HCT116 (cell line): ENCODE results near the gene MIEF1. TPM values are rescaled to one million over a fixed set of nuclear protein-coding genes. Genes with fewer than 3 reads are reported as not detected.

Experiments used
- ATAC-seq: fragments of 200-7000 bp; cut with Tn5 transposase; 2 replicates; pipeline ENCODE4 v1.9.1; 2020; ENCODE audit warnings: mild to moderate bottlenecking, moderate library complexity
- BruUV-seq: library from RNA; stranded (reverse); fragments of 400-500 nt; replicated peaks from 2 replicates; lab custom pipeline; 2021; lab: Mats Ljungman, UMichigan
- CTCF ChIA-PET: fragments of 300-600 bp; sonication (Branson Sonifier 250); formaldehyde crosslinking; loops from one replicate; lab custom pipeline; 2021; ENCODE audit warnings: antibody characterized with exemption; lab: Charles Lee
- POLR2A ChIA-PET: fragments of 300-600, 350-600 bp; sonication (Branson Sonifier 250); formaldehyde crosslinking; loops from one replicate; lab custom pipeline; 2021; ENCODE audit warnings: antibody characterized with exemption; lab: Charles Lee
- RAD21 ChIA-PET, 2 experiments: fragments of 300-600 bp; sonication (Branson Sonifier 250); formaldehyde crosslinking; loops; one replicate each; lab custom pipeline; 2023; ENCODE audit warnings: low total read pairs in 2 of 2; ENCODE audit not compliant: uncharacterized antibody in 2 of 2, unreplicated experiment in 2 of 2, low non-redundant PET in 1 of 2; lab: Charles Lee
- DNase-seq: peaks from one replicate; pipeline ENCODE4 v3.0.0-alpha.2; 2010; ENCODE audit warnings: low read depth, low spot score
- H2AFZ ChIP-seq: fragments of 200-600 bp; shearing (Covaris generic), sonication (generic); 2 replicates; pipeline ENCODE4 v1.6.1; 2017; ENCODE audit warnings: low read depth, mixed run types, mixed read lengths, antibody characterized with exemption, low read length; ENCODE audit not compliant: poor library complexity, severe bottlenecking
- H3K27ac ChIP-seq: 2 replicates; pipeline ENCODE4 v1.5.1; 2012; ENCODE audit warnings: low read depth, low read length
- H3K27me3 ChIP-seq: fragments of 200-600 bp; sonication (generic); 2 replicates; pipeline ENCODE4 v1.6.1; 2016; ENCODE audit warnings: mixed run types, low read length, mixed read lengths; ENCODE audit not compliant: insufficient read depth
- H3K36me3 ChIP-seq, 2 experiments: fragments of 200-500 bp in 1 of 2; fragments of 200-600 bp in 1 of 2; sonication (Bioruptor generic) in 1 of 2; sonication (generic) in 1 of 2; 2 replicates each; pipeline versions ENCODE4 v1.5.1 to v1.6.1; 2014 to 2016; ENCODE audit warnings: low read length in 2 of 2, inconsistent platforms in 1 of 2, mixed read lengths in 1 of 2, mixed run types in 1 of 2; ENCODE audit not compliant: insufficient read depth in 2 of 2, control insufficient read depth in 1 of 2
- H3K4me1 ChIP-seq, 2 experiments: fragments of 200-600 bp in 1 of 2; sonication (generic) in 1 of 2; 2 replicates each; pipeline versions ENCODE4 v1.5.1 to v1.6.1; 2012 to 2017; ENCODE audit warnings: low read length in 2 of 2, inconsistent platforms in 1 of 2, mild to moderate bottlenecking in 1 of 2, mixed read lengths in 1 of 2, mixed run types in 1 of 2, moderate library complexity in 1 of 2; ENCODE audit not compliant: insufficient read depth in 2 of 2, control insufficient read depth in 1 of 2
- H3K4me2 ChIP-seq: fragments of 200-600 bp; sonication (generic); 2 replicates; pipeline ENCODE4 v1.6.1; 2017; ENCODE audit warnings: mixed run types, low read length, mixed read lengths
- H3K4me3 ChIP-seq, 2 experiments: fragments of 200-600 bp in 1 of 2; sonication (generic) in 1 of 2; replicated peaks in 1 of 2; 2 replicates each; pipeline ENCODE4 v1.5.1; 2011 to 2016; ENCODE audit warnings: low read length in 2 of 2, control low read depth in 1 of 2, low read depth in 1 of 2, mild to moderate bottlenecking in 1 of 2, mixed read lengths in 1 of 2, mixed run types in 1 of 2
- H3K79me2 ChIP-seq: fragments of 200-600 bp; sonication (generic); 2 replicates; pipeline ENCODE4 v1.6.1; 2017; ENCODE audit warnings: mild to moderate bottlenecking, mixed run types, low read length, moderate library complexity, mixed read lengths; ENCODE audit not compliant: insufficient read depth
- H3K9ac ChIP-seq: fragments of 200-600 bp; sonication (generic); 2 replicates; pipeline ENCODE4 v1.6.1; 2016; ENCODE audit warnings: low read length, mixed read lengths
- H3K9me2 ChIP-seq: fragments of 200-600 bp; sonication (generic), shearing (Covaris generic); 2 replicates; pipeline ENCODE4 v1.6.1; 2017; ENCODE audit warnings: mixed run types, mild to moderate bottlenecking, moderate library complexity; ENCODE audit not compliant: insufficient read depth
- H3K9me3 ChIP-seq, 2 experiments: fragments of 200-500 bp in 1 of 2; fragments of 200-600 bp in 1 of 2; sonication (Bioruptor generic) in 1 of 2; sonication (generic) in 1 of 2; 2 replicates each; pipeline ENCODE4 v1.6.1; 2014 to 2017; ENCODE audit warnings: low read length in 2 of 2, mixed read lengths in 2 of 2, inconsistent platforms in 1 of 2, low read depth in 1 of 2, mild to moderate bottlenecking in 1 of 2, mixed run types in 1 of 2, moderate library complexity in 1 of 2; ENCODE audit not compliant: control insufficient read depth in 1 of 2, insufficient read depth in 1 of 2
- H4K20me1 ChIP-seq: fragments of 200-600 bp; sonication (generic), shearing (Covaris generic); 2 replicates; pipeline ENCODE4 v1.6.1; 2017; ENCODE audit warnings: mixed run types, mild to moderate bottlenecking, moderate library complexity; ENCODE audit not compliant: insufficient read depth
- CBX3 ChIP-seq: IDR thresholded peaks from 2 replicates; pipeline ENCODE4 v1.6.1; 2012; ENCODE audit warnings: low read depth
- EGR1 ChIP-seq: IDR thresholded peaks from 2 replicates; pipeline ENCODE4 v1.6.1; 2012; ENCODE audit warnings: low read depth
- ELF1 ChIP-seq: IDR thresholded peaks from 2 replicates; pipeline ENCODE4 v1.6.1; 2012; ENCODE audit warnings: low read depth, borderline replicate concordance
- EZH2 ChIP-seq: fragments of 200-600 bp; sonication (generic); IDR thresholded peaks from 2 replicates; pipeline ENCODE4 v1.6.1; 2017; ENCODE audit warnings: antibody characterized with exemption, mixed run types
- EZH2phosphoT487 ChIP-seq: fragments of 200-600 bp; IDR thresholded peaks from 2 replicates; pipeline ENCODE4 v1.6.1; 2018; ENCODE audit warnings: antibody characterized with exemption, borderline replicate concordance
- FOSL1 ChIP-seq: IDR thresholded peaks from 2 replicates; pipeline ENCODE4 v1.6.1; 2012; ENCODE audit warnings: low read depth
- POLR2A ChIP-seq: IDR thresholded peaks from 2 replicates; pipeline ENCODE4 v1.7.0; 2011; ENCODE audit warnings: borderline replicate concordance; ENCODE audit not compliant: insufficient read depth, insufficient read length; ENCODE audit errors: extremely low read depth
- POLR2AphosphoS5 ChIP-seq: IDR thresholded peaks from 2 replicates; pipeline ENCODE4 v1.6.1; 2011; ENCODE audit warnings: mild to moderate bottlenecking, low read depth, low read length, moderate library complexity
- SIN3A ChIP-seq: IDR thresholded peaks from 2 replicates; pipeline ENCODE4 v1.6.1; 2012; ENCODE audit warnings: low read depth
- SP1 ChIP-seq: IDR thresholded peaks from 2 replicates; pipeline ENCODE4 v1.6.1; 2012; ENCODE audit warnings: low read depth
- TCF7L2 ChIP-seq: IDR thresholded peaks from 2 replicates; pipeline ENCODE4 v1.7.0; 2011; ENCODE audit warnings: borderline replicate concordance, inconsistent platforms; ENCODE audit not compliant: insufficient read depth, insufficient read length; ENCODE audit errors: extremely low read depth
- YY1 ChIP-seq: IDR thresholded peaks from 2 replicates; pipeline ENCODE4 v1.6.1; 2011; ENCODE audit warnings: low read length, low read depth, moderate library complexity, mild to moderate bottlenecking; ENCODE audit not compliant: insufficient replicate concordance; ENCODE audit errors: extremely low read depth
- ZFX ChIP-seq: fragments of 450-650 bp; IDR thresholded peaks from 2 replicates; pipeline ENCODE4 v1.6.1; 2017
- ZNF274 ChIP-seq: fragments of 200-500 bp; sonication (Bioruptor generic); IDR thresholded peaks from 2 replicates; pipeline ENCODE4 v1.6.1; 2014; ENCODE audit warnings: mild to moderate bottlenecking, low read depth, low read length, inconsistent platforms
- intact Hi-C: fragments of 100-400 bp; cut with micrococcal nuclease; formaldehyde crosslinking; loops from 2 replicates; pipeline ENCODE4 v1.10.0; 2022
- total RNA-seq: library from RNA; stranded (reverse); gene quantifications from one replicate; pipeline ENCODE4 v1.2.1, GENCODE V29; 2021; ENCODE audit not compliant: unreplicated experiment
- TF ChIP-seq, protein P1 (sequence below): IDR thresholded peaks from 2 replicates; pipeline ENCODE4 v1.6.1; 2012; ENCODE audit warnings: low read depth

MIEF1 gene
- total RNA-seq, 1 experiment from 2014 or later = 42.8 TPM

GRCh38 chr22:39474351-39475111 lies 27.6 kb upstream of the MIEF1 start:
- TF ChIP-seq EZH2phosphoT487 (no peak), CBX3 (no peak), FOSL1 (no peak), ZNF274 (no peak), POLR2AphosphoS5 (no peak), SP1 (no peak), POLR2A (no peak), YY1 (no peak)
- TF ChIP-seq, all 23 proteins: peak for 0
- BruUV-seq = no TSS peak
- Histone ChIP-seq H3K9me2 (no peaks in the 10 kb centered on the region), H3K9me3 (no peaks in the 10 kb centered on the region), H2AFZ (no peak overlapping the region), H3K27me3 (no peaks in the 10 kb centered on the region), H3K4me1 (peaks cover 0 to 13% of the 10 kb centered on the region in 2 experiments; a peak in 1 of 4 replicates), H3K9ac (no peak overlapping the region), H4K20me1 (no peaks in the 10 kb centered on the region), H3K36me3 (no peaks in the 10 kb centered on the region), H3K79me2 (no peaks in the 10 kb centered on the region), H3K4me3 (no peak overlapping the region), H3K27ac (no peak overlapping the region), H3K4me2 (no peak overlapping the region)
- intact Hi-C loops = no loop called here
- ATAC-seq (no peak), DNase-seq (no peak)
- ChIA-PET RAD21 (no interaction called here), POLR2A (no interaction called here), CTCF (no interaction called here)

GRCh38 chr22:39475337-39475736 lies 26.8 kb upstream of the MIEF1 start:
- intact Hi-C loops = no loop called here
- TF ChIP-seq ZFX (no peak), POLR2A (no peak), EGR1 (no peak), EZH2phosphoT487 (no peak), ELF1 (no peak), ZNF274 (no peak), EZH2 (no peak), YY1 (no peak), TCF7L2 (no peak), SIN3A (no peak), SP1 (no peak)
- TF ChIP-seq, protein P1, sequence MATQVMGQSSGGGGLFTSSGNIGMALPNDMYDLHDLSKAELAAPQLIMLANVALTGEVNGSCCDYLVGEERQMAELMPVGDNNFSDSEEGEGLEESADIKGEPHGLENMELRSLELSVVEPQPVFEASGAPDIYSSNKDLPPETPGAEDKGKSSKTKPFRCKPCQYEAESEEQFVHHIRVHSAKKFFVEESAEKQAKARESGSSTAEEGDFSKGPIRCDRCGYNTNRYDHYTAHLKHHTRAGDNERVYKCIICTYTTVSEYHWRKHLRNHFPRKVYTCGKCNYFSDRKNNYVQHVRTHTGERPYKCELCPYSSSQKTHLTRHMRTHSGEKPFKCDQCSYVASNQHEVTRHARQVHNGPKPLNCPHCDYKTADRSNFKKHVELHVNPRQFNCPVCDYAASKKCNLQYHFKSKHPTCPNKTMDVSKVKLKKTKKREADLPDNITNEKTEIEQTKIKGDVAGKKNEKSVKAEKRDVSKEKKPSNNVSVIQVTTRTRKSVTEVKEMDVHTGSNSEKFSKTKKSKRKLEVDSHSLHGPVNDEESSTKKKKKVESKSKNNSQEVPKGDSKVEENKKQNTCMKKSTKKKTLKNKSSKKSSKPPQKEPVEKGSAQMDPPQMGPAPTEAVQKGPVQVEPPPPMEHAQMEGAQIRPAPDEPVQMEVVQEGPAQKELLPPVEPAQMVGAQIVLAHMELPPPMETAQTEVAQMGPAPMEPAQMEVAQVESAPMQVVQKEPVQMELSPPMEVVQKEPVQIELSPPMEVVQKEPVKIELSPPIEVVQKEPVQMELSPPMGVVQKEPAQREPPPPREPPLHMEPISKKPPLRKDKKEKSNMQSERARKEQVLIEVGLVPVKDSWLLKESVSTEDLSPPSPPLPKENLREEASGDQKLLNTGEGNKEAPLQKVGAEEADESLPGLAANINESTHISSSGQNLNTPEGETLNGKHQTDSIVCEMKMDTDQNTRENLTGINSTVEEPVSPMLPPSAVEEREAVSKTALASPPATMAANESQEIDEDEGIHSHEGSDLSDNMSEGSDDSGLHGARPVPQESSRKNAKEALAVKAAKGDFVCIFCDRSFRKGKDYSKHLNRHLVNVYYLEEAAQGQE = no peak
- Histone ChIP-seq H3K4me2 (no peak overlapping the region), H3K36me3 (no peaks in the 10 kb centered on the region), H2AFZ (no peak overlapping the region), H3K4me3 (no peak overlapping the region), H3K9me2 (no peaks in the 10 kb centered on the region), H3K4me1 (peaks cover 0 to 13% of the 10 kb centered on the region in 2 experiments; a peak in 1 of 4 replicates), H3K9me3 (no peaks in the 10 kb centered on the region), H3K79me2 (no peaks in the 10 kb centered on the region), H3K27ac (no peak overlapping the region), H3K9ac (no peak overlapping the region), H4K20me1 (no peaks in the 10 kb centered on the region), H3K27me3 (no peaks in the 10 kb centered on the region)
- ATAC-seq (no peak), DNase-seq (no peak)
- CTCF ChIA-PET = no interaction called here
- no TSS peak for BruUV-seq
- RAD21 ChIA-PET = no interaction called here
- POLR2A ChIA-PET = no interaction called here
